DMS53 treated with DMSO at 0.1 percent for 48 hours (cell line): ENCODE results near the gene SNX1.
"Not testable (repeated sequence)": the region's sequence is repeated elsewhere in the genome, so short reads cannot be mapped to it uniquely, and the experiment has no call there.

Source experiments
- DNase-seq: peaks from one replicate; lab custom pipeline; 2025; ENCODE audit not compliant: unreplicated experiment; lab: John Stamatoyannopoulos, UW

Gene SNX1

GRCh38 chr15:64095795-64096667 lies at the start of gene SNX1:
Gene SNX1 (plus strand): TSS chr15:64095982. CDS start chr15:64096014, 32 bp downstream.
- DNase-seq = peak; percentile 76

GRCh38 chr15:64046421-64047153 lies 49.2 kb upstream of the SNX1 start, which contains the start of gene DAPK2:
Gene DAPK2 (minus strand): TSS chr15:64046485. CDS start chr15:64040261, 6,224 bp downstream.
- no peak for DNase-seq

- no peak for DNase-seq
Observed at GRCh38 chr15:64048781-64049460, 46.9 kb upstream of the SNX1 start.

- peak; percentile 88 for DNase-seq
Observed at GRCh38 chr15:64050281-64051092, 45.3 kb upstream of the SNX1 start.

- no peak for DNase-seq
Observed at GRCh38 chr15:64051093-64051402, 44.7 kb upstream of the SNX1 start.

- no peak for DNase-seq
Observed at GRCh38 chr15:64051407-64052259, 44.1 kb upstream of the SNX1 start.

GRCh38 chr15:64052925-64053491 lies 42.8 kb upstream of the SNX1 start:
- DNase-seq = no peak

- DNase-seq = not testable (repeated sequence)
Observed at GRCh38 chr15:64053674-64054073, 42.1 kb upstream of the SNX1 start.

- DNase-seq = no peak
Observed at GRCh38 chr15:64058279-64058678, 37.5 kb upstream of the SNX1 start.

GRCh38 chr15:64059104-64059503 lies 36.7 kb upstream of the SNX1 start:
- DNase-seq = not testable (repeated sequence)

GRCh38 chr15:64060716-64061115 lies 35.1 kb upstream of the SNX1 start:
- DNase-seq = no peak

- no peak for DNase-seq
Observed at GRCh38 chr15:64066451-64066850, 29.3 kb upstream of the SNX1 start.

- DNase-seq = peak; percentile 53
Observed at GRCh38 chr15:64067564-64068030, 28.2 kb upstream of the SNX1 start.

GRCh38 chr15:64068133-64068532 lies 27.6 kb upstream of the SNX1 start:
- DNase-seq = no peak

GRCh38 chr15:64070106-64070505 lies 25.7 kb upstream of the SNX1 start:
- DNase-seq = no peak

GRCh38 chr15:64070965-64071851 lies 24.6 kb upstream of the SNX1 start:
- no peak for DNase-seq

GRCh38 chr15:64071931-64072765 lies 23.6 kb upstream of the SNX1 start:
- no peak for DNase-seq

GRCh38 chr15:64072812-64073211 lies 23.0 kb upstream of the SNX1 start:
- DNase-seq = no peak
